GM19395 (cell line): ENCODE measurements around the gene F5.
"Not testable (repeated sequence)": the region's sequence is repeated elsewhere in the genome, so short reads cannot be mapped to it uniquely, and the experiment has no call there.

ENCODE experiments used
- ATAC-seq: cut with Tn5 transposase; IDR thresholded peaks from one replicate; pipeline ENCODE4 v1.9.1; 2021; ENCODE audit warnings: mild to moderate bottlenecking, moderate library complexity; ENCODE audit not compliant: unreplicated experiment

Gene F5

DNA sequence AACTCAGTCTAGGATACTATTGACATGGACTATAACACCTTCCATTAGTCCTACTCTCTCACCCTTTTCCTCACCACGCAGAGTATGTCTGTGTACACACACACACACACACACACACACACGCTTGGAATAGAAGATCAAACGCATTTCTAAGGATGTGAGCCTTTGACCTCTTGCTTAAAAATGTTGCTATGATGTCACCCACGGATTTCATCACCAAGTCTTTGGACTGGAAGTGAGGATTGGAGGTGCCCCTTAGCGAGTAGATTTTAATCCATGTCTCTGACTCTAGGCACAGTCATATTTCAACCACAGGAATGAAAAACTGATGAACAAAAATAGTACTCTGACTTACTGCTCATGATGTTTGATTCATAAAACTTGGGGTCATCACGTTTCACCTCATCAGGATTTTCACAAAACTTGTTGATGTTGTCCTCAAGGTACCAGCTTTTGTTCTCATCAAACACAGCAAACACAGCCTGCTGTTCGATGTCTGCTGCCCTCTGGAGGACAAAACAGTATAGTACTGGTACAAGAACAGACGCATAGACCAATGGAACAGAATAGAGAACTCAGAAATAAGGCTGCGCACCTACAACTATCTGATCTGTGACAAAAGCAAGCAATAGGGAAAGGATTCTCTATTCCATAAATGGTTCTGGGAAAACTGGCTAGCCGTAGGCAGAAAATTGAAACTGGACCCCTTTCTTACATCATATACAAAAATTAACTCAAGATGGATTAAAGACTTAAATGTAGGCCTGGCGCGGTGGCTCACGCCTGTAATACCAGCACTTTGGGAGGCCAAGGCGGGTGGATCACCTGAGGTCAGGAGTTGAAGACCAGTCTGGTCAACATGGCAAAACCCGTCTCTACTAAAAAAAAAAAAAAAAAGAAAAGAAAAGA, 39.9 kb downstream of the F5 start:
- peak; percentile 87 for ATAC-seq

DNA sequence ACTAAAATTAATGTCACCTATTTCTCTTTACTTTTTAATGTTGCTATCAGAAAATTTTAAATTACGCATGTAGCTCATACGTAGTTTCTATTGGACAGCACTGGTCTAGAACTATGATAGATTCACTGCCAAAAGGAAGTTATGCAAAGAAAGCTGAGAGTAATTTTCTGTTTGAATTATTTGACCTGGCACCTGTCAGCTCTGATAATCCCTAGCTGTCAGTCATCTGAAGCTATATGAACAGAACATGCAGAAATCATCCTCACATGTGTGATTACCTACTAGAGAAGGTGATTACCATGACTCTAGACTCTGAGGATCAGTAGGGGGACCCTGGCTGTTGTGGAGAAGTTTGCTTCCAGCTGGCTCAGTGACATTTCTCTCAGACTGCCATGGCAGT, 40.8 kb downstream of the F5 start:
- no peak for ATAC-seq

DNA sequence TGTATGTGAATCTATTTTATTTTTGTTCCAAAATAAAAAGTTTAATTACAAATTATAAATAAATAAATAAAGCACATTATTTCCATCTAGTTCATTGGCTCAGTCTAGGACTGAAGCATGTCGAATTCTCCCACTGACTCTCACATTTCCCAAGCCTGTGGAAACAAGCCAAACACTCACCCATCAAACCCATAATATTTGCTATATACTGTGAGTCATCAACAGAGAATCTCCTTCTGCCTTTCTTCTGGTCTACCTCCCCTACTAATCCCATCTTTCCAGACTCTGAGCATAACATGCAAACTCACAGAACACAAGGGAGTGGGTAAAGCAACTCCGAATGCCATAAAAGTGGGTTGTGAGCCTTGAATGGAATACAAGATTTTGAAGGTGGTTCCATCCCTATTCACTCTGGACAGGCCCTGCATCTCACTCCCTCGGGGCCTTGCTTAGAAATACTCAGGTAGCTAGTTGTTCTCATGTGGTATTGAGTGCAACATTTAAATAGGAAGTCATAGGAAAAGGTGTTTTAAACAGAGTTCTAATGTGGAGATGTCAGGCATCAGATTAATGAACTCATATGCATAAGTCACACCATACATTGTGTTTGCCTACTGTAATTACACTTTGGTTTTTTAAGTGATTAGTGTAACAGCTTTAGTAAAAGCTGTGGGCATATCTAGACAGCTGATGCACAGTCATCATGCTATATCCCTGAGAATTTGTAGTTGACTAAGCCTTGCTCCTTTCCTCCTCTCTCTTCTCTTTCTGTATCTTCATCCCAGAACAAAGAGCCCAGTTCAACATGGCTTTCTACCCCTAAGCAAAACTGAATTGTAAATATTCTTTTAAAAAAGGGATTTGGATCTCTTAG, 47.0 kb downstream of the F5 start:
- no peak for ATAC-seq

DNA sequence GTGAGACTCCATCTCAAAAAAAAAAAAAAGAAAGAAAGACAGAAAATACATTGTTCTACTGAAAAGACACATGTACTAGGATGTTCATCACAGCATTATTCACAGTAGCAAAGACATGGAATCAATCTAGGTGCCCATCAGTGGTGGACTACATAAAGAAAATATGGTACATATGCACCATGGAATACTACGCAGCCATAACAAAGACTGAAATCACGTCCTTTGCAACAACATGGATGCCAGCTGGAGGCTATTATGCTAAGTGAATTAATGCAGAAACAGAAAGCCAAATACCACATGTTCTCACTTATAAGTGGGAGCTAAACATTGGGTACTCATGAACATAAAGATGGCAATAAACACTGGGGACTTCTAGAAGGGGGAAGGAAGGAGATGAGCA, 51.6 kb downstream of the F5 start:
- ATAC-seq, result no peak

DNA sequence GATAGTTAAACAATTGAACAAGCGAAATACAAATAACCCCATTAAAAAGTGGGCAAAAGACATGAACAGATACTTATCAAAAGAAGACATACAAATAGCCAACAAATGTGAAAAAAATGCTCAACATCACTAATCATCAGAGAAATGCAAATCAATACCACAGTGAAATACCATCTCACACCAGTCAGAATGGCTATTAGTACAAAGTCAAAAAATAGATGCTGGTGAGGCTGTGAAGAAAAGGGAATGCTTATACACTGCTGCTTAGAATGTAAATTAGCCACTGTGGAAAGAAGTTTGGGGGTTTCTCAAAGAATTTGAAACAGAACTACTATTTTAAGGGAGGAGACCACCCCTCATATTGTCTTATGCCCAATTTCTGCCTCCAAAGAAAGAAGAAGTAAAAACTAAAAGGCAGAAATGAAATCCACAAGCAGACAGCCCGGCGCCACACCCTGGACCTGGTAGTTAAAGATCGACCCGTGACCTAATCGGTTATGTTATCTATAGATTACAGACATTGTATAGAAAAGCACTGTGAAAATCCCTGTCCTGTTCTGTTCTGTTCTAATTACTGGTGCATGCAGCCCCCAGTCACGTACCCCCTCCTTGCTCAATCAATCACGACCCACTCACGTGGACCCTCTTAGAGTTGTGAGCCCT, 52.6 kb downstream of the F5 start:
- not testable (repeated sequence) for ATAC-seq

DNA sequence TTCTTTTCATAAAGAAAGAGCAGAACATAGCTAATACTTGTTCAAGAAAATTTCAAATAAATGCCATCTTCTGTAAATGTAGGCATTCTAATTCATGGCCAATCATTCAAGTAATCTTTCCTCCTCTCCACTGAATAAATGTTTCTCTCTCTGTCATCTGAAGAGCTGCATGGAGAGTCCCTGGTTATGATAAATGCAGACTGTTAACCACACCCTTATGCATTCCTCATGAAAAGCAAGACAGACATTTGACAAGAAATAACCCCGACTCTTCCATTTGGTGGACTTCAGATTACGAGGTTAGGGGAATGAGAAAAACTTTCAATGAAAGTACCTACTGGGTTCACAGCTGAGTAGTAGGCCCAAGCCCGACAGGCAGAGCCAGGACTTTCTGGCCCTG, 55.8 kb downstream of the F5 start:
- ATAC-seq, result no peak

DNA sequence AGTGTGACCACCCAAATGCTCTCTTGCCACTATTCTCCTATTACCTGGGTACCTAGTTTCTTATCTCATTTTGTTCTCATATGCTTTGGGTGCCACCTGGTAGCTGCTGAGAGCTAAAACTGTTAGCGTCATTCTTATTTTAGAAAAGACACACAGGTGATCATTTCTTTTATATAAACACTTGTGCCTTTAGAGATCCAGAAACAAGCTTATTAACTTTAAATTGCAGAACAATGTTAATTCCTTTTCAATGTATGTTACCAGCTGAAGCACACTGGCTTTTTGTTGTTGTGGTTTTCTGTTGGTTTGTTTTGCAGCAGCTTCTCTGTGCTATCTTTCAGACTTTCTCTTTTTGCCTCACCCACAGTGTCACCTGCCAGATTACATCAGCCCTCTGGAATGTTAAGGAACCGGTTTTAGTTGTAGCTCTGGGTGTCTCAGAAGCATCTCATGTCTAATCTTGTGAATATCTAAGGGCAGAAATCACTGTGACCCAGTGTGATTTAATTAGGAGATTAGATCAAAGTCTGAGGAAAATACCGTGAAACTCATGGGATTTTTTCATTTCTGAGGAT, 57.1 kb downstream of the F5 start:
- no peak for ATAC-seq

DNA sequence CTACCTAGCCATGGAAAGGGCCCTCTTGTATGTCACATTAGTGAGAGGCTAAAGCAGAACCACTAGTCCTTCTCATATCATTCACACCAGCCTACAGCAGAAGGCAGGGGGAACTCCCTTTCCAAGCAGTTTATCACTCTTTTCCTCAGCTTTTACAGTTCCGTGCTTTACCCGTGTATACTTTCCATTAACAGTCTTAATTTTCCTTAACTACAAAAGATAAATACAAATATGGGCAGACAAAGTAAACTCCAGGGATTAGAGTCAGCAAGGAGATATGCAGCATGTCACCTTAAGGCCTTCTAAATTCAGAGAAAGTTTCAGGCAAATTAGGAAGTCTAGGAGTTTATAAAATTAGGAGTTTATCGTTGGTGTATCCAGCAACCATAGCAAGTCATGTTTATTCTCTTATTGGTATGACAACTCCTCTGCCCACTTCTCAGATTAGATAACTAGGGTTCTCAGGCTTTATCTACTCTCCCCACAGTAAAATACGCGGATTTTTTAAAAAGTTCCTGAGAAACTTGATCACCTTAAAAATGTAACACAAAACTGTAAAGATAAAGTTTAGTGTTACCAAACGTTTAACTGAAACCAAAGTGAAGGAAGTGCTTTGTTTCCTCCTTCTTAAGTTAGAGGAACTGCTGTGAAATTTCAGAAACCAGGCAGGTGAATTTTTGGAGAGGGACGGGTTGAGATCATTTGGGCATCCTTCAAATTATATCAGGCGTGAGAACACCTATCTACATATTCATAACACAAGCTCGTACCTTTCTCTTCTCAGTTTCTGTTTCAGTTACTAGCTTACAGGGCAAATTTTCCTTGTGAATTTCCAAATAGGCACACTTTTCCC, 57.8 kb downstream of the F5 start:
- ATAC-seq, result peak; percentile 66

DNA sequence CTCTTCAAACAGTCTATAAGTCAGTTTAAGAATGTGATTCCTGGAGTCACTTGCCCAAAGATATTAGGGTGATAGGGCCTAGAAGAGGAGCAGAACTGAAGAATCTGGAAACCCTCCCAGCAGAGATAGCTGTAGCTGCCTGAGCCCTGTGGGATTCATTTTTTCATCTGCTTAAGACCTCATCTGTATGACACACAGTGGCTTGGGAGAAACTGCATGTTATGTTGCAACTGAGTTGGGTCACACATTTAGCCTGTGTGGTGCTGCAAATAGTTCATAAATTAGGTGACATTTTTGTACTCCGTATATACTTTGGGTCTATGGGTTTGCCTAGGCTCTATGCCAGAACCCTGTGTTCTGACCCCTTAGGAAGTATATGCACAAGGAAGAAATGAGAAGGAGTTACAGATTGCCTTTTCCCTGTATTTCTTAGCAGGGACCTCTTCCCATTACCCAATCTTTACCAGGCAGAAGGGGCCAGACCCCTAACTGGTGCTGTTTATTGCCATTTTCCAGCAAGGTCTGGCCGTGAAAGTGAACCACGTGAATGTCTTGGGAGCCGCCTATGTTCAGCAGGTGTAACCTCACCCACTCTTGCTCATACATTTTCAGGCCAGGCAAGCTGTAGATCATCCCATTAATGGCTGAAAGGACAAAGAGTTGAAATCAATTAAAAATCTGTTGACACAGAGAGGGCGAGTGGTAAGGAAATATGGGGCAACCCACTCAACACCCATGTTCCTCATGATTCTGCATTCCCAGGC, 58.6 kb downstream of the F5 start:
- ATAC-seq, result no peak

DNA sequence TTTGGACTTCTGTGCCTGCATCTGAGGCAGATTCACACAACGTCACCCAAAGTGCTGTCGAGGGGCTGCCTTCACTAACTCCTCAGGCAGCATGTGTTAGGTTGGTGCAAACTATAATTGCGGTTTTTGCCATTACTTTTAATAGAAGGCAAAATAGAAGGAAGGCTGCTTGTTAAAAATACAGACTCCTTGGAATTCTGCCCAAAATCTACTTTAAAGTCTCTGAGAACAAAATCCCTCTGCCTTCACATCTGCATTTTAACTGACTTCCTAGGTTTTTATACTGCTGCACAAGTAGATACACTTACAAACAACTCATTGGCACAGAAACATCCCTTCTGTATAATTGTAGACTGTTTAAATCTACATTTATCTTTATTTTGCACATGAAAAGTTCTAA, 59.3 kb downstream of the F5 start:
- ATAC-seq, result no peak

DNA sequence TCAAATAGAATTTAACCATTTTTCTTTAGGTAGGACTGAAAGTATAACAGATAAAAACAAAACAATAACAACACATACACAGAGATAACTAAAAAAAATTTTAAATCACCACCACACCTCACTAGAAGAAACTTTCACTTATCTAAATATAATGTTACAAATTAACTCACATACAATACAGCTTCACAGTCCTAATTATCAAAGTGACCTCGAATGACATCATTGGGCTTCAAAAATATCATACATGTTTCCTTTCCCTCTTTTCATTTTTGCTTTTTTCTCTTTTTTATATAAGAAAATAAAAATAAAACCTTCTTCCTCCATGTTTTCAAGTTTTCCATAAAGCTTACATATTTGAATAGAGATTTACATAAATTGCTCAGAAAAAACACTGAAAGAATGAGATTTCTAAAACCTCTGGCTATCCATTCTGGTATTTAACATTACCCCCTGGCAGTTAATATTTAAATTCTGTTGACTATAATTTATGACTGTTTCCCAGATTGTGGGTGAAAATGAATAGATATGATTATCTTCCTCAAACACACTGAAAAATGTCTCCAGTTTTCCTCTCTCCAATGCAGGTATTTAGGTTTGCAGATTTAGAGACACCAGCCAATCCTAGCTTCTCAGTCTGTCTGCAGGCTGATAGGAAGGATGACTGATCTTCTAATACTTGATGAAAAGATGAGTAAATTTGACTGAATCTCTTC, 60.0 kb downstream of the F5 start:
- ATAC-seq, result no peak

DNA sequence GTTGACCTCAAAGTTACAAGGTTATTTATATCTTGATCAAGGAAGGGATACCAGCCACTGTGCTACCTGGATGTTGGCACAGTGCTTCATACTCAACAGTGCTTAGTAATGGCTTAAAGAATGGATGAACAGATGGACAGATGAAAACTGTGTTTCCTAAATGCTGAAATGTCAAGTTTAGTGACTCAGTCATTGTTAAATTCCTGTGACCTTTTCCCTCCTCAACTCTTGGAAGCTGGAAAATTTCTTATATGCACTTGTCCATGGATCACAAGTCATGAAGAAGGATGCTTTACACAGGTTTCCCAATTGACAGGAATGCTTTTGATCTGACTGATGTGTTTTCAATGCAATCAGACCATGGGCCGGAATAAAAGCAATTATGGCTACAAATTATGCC, 60.9 kb downstream of the F5 start:
- no peak for ATAC-seq

DNA sequence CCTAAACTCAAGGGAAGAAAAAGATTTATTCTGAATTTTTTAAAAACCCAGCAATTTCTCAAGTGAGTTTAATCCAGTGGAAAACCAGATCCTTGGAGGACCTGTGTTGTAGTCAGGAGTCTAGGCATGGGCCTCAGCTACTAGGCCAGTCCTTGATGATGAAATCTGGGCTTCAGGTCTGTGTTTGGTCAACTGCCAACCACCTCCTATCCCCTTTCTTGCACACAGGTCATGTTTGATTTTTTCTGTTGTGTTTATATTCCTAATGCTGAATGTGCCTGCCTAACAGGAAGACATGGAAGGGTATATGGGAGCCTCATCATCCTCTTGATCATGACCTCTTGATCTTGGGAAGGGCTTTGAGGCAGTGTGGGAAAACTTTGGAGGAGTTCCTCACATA, 62.4 kb downstream of the F5 start:
- no peak for ATAC-seq

DNA sequence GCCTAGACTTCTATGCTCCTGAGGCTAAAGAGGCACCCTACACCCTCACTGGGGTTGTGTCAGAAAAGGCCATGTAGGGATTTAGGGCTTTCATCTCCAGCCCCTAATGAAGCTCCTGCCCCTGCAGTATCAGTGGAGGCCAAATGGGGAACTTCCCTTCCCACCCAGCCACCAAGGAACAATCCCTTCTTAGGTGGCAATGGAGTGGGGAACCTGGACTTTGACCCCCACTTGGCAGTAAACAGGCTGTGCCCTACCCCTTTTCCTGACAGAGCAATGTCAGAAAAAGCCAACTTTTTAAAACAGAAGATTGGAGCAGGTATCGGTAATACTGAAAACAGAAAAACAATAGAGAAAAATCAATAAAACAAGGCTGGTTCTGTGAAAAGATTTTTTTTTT, 65.1 kb downstream of the F5 start:
- no peak for ATAC-seq

DNA sequence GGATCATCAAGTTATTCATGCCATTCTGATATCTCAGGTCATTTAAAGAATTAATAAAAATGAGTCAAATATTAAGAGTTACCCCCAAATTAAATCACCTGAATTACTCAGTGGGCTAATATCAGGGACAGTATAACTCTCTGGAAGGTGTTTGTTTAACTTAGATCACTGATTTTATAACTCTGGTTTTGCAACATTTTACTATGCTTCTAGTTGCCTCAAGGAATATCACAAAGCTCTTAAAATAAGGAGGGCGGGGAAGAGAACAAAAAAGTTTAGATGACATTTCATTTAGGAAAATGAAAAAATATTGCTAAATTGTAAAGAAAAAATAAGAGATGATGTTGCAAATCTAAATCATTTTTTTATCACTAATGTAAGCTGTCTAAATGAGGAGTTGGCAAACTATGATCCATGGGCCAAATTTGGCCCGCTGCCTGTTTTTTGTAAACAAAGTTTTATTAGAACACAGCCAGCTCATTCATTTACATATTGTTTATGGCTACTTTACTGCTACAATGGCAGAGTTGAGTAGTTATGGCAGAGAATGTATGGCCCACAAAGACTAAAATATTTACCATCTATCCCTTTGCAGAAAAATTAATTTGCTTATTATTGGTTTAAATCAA, 68.6 kb downstream of the F5 start:
- no peak for ATAC-seq

DNA sequence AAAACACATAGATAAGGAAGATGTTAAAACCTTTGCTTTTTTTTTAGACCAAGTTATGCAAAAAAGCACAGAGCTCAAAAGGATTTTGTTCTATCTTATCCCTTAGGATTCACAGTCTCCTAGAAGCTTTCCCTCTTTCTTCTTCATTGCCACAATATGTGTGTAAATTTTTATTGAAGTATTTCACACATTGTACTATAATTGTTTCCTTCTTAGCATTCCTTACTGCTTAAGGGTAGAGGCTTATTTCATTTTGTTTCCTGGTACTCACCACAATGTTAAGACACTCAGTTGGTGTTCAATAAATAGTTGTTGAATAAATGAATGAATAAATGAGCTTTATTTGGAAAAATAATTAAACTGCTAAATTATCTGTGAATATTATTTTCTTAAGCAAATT, 70.6 kb downstream of the F5 start:
- no peak for ATAC-seq

DNA sequence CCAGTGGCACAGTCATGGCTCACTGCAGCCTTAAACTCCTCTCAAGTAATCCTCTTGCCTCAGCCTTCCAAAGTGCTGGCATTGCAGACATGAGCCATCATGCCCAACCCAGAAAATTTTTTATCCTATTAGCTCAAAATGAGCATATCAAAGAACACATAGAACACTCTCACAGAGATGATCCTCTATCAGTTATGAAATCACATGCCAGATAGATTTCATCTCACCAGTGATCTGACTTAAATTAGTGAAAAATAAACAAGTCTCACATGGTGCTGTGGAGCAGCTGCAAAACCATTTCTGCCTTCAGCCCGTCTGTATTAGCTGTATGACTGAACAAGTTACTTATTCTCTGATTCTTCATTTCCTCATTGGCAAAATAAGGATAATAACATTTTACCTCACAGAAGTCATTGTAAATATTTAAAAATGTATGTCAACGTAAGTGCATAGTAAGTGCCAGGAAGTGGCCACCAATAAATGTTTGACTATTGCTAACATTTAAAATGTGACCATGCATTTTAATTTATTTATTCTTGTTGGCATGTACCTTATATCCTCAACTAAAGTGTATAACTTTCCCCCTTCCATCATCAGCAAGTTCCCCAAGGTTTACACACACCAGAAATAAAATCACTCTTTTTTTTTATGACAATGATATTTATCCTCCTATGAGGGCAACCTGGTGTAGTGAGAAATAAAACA, 71.6 kb downstream of the F5 start:
- ATAC-seq, result no peak

DNA sequence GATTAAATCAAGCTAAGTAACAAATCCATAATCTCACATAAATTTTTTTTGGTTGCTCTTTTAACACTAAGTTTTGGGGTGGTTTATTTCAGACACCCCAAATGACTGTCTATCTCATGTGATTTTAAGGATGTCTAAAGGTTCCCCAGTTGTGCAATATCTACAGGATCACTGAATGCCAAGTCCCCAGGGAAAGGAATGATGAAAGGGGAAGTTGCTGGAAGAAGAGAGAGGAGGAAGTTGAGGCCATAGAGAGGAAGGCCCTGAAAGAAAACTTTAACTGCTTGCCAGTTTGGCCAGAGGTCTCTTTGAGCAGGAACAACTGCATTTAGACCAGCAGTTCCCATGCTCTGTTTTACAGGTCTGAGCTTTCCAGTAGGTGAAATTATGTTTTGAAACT, 73.1 kb downstream of the F5 start:
- no peak for ATAC-seq
